Iris pigment epithelial cell (primary cell): ENCODE data around the gene UFL1.
"Not testable (repeated sequence)": the region's sequence is repeated elsewhere in the genome, so short reads cannot be mapped to it uniquely, and the experiment has no call there.

Experiments
- DNase-seq: peaks from one replicate; pipeline ENCODE4 v3.0.0-alpha.2; 2011; ENCODE audit warnings: low read depth

UFL1 gene

DNA sequence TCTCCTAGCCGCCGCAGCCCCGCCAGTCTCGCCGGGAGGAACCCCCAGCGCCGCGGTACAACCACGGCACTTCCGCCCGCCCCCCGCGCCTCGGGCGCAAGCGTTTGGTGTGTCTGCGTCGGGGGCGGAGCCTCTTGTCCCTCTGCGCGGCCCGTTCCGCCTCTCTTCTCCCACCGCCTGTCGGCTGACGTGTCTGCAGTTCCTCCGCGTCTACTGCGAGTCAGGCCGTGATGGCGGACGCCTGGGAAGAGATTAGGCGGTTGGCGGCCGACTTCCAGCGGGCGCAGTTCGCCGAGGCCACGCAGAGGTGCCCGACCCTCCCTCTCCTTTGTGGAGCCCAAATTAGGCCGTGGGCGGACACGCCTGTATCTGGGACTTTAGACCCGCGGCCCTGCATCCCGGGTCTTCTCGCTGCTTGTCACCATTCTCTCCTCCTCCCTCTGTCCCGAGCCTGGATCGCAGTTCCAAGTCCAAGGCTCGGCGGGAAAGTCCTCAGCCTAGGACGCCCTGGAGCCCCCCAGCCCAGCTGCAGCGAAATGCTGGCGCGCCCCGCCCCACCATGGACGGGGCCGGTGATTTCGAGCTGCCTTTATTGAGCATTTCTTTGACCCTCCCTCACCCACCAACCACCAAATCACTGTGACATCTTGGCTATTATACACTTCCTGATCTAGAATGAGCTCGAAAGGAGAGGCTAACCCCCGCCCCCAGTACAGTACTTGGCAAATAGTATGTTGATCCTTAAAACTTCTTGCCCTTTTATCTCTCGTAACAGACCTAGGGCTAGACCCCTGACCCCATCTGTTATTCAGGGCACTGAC lies at the start of gene UFL1:
TSS of gene UFL1 (plus strand) at position 163 of the 821 bp plus-strand sequence. CDS start at position 231, 68 bp downstream.
- DNase-seq, result peak; percentile 95

GRCh38 chr6:96472291-96472690 lies 49.3 kb upstream of the UFL1 start:
- DNase-seq, result not testable (repeated sequence)

DNA sequence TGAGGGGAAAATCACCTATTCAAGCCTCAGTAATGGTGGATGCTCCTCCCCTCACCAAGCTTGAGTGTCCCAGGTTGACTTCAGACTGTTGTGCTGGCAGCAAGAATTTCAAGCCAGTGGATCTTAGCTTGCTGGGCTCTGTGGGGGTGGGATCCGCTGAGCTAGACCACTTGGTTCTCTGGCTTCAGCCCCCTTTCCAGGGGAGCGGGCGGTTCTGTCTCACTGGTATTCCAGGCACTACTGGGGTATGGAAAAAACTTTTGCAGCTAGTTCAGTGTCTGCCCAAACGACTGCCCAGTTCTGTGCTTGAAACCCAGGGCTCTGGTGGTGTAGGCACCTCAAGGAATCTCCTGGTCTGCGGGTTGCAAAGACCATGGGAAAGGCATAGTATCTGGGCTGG lies 42.9 kb upstream of the UFL1 start:
- no peak for DNase-seq

DNA sequence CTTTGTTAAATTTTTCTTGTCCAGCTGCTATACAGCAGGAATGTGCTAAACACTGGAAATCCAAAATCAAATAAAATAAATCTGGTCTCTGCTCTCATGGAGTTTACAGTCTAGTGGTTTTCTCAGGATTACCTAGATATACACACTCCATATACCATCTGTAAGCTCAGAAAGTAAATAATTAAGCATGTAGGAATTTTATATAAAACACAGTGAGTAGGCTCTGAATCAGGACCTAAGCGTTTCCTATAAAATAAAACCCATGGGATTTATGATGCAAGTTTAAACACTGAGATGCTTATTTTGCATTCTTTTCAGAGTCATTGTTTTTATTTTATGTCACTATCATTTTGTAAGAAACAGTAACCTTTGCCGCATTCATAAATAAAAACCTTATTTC lies 29.7 kb upstream of the UFL1 start:
- DNase-seq, result no peak

DNA sequence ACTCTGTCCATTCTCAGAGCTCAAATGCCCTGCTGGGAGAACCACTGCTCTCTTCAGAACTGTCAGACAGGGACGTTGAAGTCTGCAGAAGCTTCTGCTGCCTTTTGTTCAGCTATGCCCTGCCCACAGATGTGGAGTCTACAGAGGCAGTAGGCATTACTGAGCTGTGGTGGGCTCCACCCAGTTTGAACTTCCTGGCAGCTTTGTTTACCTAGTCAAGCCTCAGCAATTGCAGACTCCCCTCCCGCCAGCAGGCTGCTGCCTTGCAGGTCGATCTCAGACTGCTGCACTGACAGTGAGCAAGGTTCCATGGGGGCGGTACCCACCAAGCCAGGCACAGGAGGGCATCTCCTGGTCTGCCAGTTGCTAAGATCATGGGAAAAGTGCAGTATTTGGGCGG lies 21.8 kb upstream of the UFL1 start:
- DNase-seq, result no peak

GRCh38 chr6:96502915-96503314 lies 18.7 kb upstream of the UFL1 start:
- no peak for DNase-seq

GRCh38 chr6:96505363-96505762 lies 16.2 kb upstream of the UFL1 start:
- no peak for DNase-seq

GRCh38 chr6:96509281-96509680 lies 12.3 kb upstream of the UFL1 start:
- DNase-seq, result no peak

- peak; percentile 57 for DNase-seq
Measured at GRCh38 chr6:96520171-96521115, 1.2 kb upstream of the UFL1 start.

- no peak for DNase-seq
Measured at GRCh38 chr6:96521306-96521643, 331 bp upstream of the UFL1 start.

- DNase-seq, result peak; percentile 27
Measured at GRCh38 chr6:96522465-96523009, 931 bp downstream of the UFL1 start.

DNA sequence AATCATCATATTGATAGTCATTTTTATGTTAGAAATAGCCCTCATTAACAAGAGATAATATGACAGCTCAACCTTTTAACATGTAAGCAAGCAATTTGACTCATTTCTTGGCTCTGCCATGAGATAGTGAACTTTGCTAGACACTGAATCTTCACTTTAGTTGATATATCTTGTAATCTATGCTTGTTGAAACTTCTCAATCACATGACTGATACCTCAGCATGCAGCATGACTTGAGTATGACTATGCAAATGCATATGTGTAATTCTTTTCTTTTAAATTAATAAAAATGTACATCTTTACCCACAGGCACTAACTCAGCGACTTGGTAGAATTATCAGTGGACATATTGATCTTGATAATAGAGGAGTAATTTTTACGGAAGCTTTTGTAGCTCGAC lies 6.6 kb downstream of the UFL1 start:
- DNase-seq, result no peak

- no peak for DNase-seq
Measured at GRCh38 chr6:96532399-96532798, 10.8 kb downstream of the UFL1 start.

GRCh38 chr6:96537726-96538125 lies 16.1 kb downstream of the UFL1 start:
- no peak for DNase-seq

- peak; percentile 8 for DNase-seq
Measured at GRCh38 chr6:96542702-96543101, 21.1 kb downstream of the UFL1 start.

DNA sequence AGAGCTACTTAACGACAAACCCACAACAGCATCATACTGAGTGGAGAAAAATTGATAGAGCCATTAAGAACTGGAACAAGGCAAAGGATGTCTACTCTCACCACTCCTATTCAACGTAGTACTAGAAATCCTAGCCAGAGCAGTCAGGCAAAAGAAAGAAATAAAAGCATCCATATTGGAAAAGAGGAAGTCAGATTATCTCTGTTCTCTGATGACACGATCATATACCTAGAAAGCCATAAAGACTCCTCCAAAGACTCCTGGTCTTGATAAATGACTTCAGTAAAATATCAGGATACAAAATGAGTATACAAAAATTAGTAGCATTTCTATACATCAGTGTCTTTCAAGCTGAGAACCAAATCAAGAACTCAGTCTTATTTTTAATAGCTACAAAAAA lies 24.3 kb downstream of the UFL1 start:
- DNase-seq, result no peak

DNA sequence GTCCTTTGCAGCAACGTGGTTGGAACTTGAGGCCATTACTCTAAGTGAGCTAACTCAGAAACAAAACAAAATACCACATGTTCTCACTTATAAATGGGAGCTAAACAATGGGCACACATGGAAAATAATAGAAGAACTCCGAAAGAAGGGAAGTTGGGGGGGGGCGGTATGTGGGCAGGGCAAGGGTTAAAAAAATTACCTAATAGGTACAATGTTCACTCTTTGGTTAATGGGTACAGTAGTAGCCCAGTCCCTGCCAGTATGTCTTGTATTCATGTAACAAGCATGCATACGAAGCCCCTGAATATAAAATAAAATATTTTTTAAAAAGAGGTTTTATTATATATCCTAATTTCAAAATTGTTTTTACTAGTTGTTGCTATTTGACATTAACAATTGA lies 26.0 kb downstream of the UFL1 start:
- DNase-seq, result no peak

GRCh38 chr6:96554558-96554957 lies 33.0 kb downstream of the UFL1 start:
- DNase-seq, result no peak

GRCh38 chr6:96559740-96560139 lies 38.1 kb downstream of the UFL1 start:
- not testable (repeated sequence) for DNase-seq

GRCh38 chr6:96562886-96563285 lies 41.3 kb downstream of the UFL1 start, which contains the start of gene FHL5:
Gene FHL5, plus strand, starts transcription at chr6:96563128. Its CDS starts 40,486 bp downstream, at chr6:96603614.
- peak; percentile 38 for DNase-seq

- no peak for DNase-seq
Measured at GRCh38 chr6:96563853-96564252, 42.2 kb downstream of the UFL1 start.

GRCh38 chr6:96570053-96570452 lies 48.4 kb downstream of the UFL1 start:
- no peak for DNase-seq

GRCh38 chr6:96571551-96571950 lies 49.9 kb downstream of the UFL1 start:
- no peak for DNase-seq
